CD4-positive, alpha-beta T cell (primary cell): ENCODE measurements around the gene CACNA2D3. TPM values are rescaled to one million over a fixed set of nuclear protein-coding genes. Genes with fewer than 3 reads are reported as not detected.
"Not testable (repeated sequence)": the region's sequence is repeated elsewhere in the genome, so short reads cannot be mapped to it uniquely, and the experiment has no call there.

Experiments used
- ATAC-seq: fragments of 200-7000 bp; cut with Tn5 transposase; one replicate; pipeline ENCODE4 v1.10.0; 2022; ENCODE audit warnings: mild to moderate bottlenecking; ENCODE audit not compliant: poor library complexity
- CTCF ChIA-PET: fragments of 350-600 bp; sonication (Branson Sonifier 250); formaldehyde crosslinking; loops from one replicate; lab custom pipeline; 2021; ENCODE audit warnings: antibody characterized with exemption, inconsistent platforms; lab: Charles Lee
- POLR2A ChIA-PET: fragments of 350-600 bp; sonication (Branson Sonifier 250); formaldehyde crosslinking; loops from one replicate; lab custom pipeline; 2021; ENCODE audit warnings: antibody characterized with exemption, inconsistent platforms; lab: Charles Lee
- DNase-seq, 14 experiments: peaks; one replicate each; pipeline ENCODE4 v3.0.0-alpha.2; 2013 to 2020; ENCODE audit warnings: mixed read lengths in 2 of 14
- H3K27ac ChIP-seq, 2 donors: one replicate each; pipeline versions ENCODE4 v1.5.1 to v1.7.0; 2013; ENCODE audit warnings: low read length in 2 of 2, low read depth in 1 of 2, mild to moderate bottlenecking in 1 of 2
- H3K27me3 ChIP-seq, 2 experiments: 1 replicate in 1 of 2; 2 replicates in 1 of 2; pipeline versions ENCODE4 v1.6.1 to v1.7.0; 2013; ENCODE audit warnings: low read length in 2 of 2, control low read depth in 1 of 2, mild to moderate bottlenecking in 1 of 2, moderate library complexity in 1 of 2; ENCODE audit not compliant: insufficient read depth in 2 of 2, control insufficient read depth in 1 of 2
- H3K36me3 ChIP-seq: one replicate; pipeline ENCODE4 v1.6.1; 2013; ENCODE audit warnings: low read length, control low read depth; ENCODE audit not compliant: insufficient read depth
- H3K4me1 ChIP-seq: one replicate; pipeline ENCODE4 v1.6.1; 2013; ENCODE audit warnings: low read length, control low read depth; ENCODE audit not compliant: insufficient read depth
- H3K4me3 ChIP-seq: one replicate; pipeline ENCODE4 v1.5.1; 2013; ENCODE audit warnings: mild to moderate bottlenecking, low read length, moderate library complexity
- H3K9me3 ChIP-seq, 2 experiments: 1 replicate in 1 of 2; 2 replicates in 1 of 2; pipeline versions ENCODE4 v1.6.1 to v1.7.0; 2013; ENCODE audit warnings: low read length in 2 of 2, mild to moderate bottlenecking in 2 of 2, control low read depth in 1 of 2, moderate library complexity in 1 of 2; ENCODE audit not compliant: control insufficient read depth in 1 of 2, insufficient read depth in 1 of 2
- H3K27ac Mint-ChIP-seq: one replicate; pipeline ENCODE4 v1.8.0; 2020; ENCODE audit warnings: mixed read lengths
- H3K27me3 Mint-ChIP-seq: one replicate; pipeline ENCODE4 v1.8.0; 2021; ENCODE audit warnings: mixed read lengths
- H3K36me3 Mint-ChIP-seq: one replicate; pipeline ENCODE4 v1.8.0; 2021; ENCODE audit warnings: low read depth, mixed read lengths
- H3K4me1 Mint-ChIP-seq: one replicate; pipeline ENCODE4 v1.8.0; 2021; ENCODE audit warnings: low read depth, mixed read lengths
- H3K4me3 Mint-ChIP-seq: one replicate; pipeline ENCODE4 v1.8.0; 2020; ENCODE audit warnings: mild to moderate bottlenecking, mixed read lengths
- H3K9me3 Mint-ChIP-seq: one replicate; pipeline ENCODE4 v1.8.0; 2020; ENCODE audit warnings: mixed read lengths
- intact Hi-C, 2 experiments: fragments of 100-400 bp; cut with DNase I in 1 of 2; cut with micrococcal nuclease in 1 of 2; formaldehyde crosslinking; loops; one replicate each; pipeline versions ENCODE4 v1.15.1 to v1.9.0; 2023 to 2025; cut with DNase I, micrococcal nuclease
- total RNA-seq, 174 experiments: library from RNA in 2 of 174; stranded (reverse) in 2 of 174; gene quantifications; one replicate each; pipeline ENCODE4 v1.2.3 and lab custom pipeline; 2021 to 2026
- TF ChIP-seq, protein P1 (sequence below): fragments of 200-600 bp; IDR thresholded peaks from one replicate; pipeline ENCODE4 v1.8.0; 2022; ENCODE audit warnings: antibody characterized with exemption, mild to moderate bottlenecking

The CACNA2D3 gene
- total RNA-seq, 2 experiments from 2014 or later: 0.08 TPM; not detected in 1

DNA sequence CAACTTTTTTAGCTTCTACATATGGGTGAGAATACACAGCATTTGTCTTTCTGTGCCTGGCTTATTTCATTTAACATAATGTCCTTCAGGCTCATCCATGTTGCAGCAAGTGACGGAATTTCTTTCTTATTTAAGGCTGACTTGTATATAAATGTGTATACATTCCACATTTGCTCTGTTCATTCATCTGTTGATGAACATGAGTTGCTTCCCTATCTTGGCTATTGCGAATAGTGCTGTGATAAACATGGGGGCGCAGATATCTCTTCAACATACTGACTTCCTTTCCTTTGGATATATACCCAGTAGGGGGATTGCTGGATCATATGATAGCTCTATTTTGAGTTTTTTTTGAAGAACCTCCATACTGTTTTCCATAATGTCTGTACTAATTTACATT, 332.5 kb downstream of the CACNA2D3 start:
- peaks cover 0 to 9% of the 10 kb centered on the region in 2 experiments for H3K9me3 ChIP-seq
- CTCF ChIA-PET: no interaction called here
- H3K4me3 ChIP-seq: no peak overlapping the region
- Mint-ChIP-seq H3K9me3 (peaks cover 22% of the 10 kb centered on the region), H3K27ac (no peak overlapping the region), H3K36me3 (no peaks in the 10 kb centered on the region), H3K4me3 (no peak overlapping the region), H3K4me1 (no peaks in the 10 kb centered on the region), H3K27me3 (no peaks in the 10 kb centered on the region)
- H3K27me3 ChIP-seq: no peaks in the 10 kb centered on the region
- TF ChIP-seq, protein P1, sequence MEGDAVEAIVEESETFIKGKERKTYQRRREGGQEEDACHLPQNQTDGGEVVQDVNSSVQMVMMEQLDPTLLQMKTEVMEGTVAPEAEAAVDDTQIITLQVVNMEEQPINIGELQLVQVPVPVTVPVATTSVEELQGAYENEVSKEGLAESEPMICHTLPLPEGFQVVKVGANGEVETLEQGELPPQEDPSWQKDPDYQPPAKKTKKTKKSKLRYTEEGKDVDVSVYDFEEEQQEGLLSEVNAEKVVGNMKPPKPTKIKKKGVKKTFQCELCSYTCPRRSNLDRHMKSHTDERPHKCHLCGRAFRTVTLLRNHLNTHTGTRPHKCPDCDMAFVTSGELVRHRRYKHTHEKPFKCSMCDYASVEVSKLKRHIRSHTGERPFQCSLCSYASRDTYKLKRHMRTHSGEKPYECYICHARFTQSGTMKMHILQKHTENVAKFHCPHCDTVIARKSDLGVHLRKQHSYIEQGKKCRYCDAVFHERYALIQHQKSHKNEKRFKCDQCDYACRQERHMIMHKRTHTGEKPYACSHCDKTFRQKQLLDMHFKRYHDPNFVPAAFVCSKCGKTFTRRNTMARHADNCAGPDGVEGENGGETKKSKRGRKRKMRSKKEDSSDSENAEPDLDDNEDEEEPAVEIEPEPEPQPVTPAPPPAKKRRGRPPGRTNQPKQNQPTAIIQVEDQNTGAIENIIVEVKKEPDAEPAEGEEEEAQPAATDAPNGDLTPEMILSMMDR: no peak
- H3K27ac ChIP-seq: no peak overlapping the region
- DNase-seq: no peak
- H3K36me3 ChIP-seq: no peaks in the 10 kb centered on the region
- no peaks in the 10 kb centered on the region for H3K4me1 ChIP-seq
- intact Hi-C loops: no loop called here
- no peak for ATAC-seq
- POLR2A ChIA-PET: no interaction called here

DNA sequence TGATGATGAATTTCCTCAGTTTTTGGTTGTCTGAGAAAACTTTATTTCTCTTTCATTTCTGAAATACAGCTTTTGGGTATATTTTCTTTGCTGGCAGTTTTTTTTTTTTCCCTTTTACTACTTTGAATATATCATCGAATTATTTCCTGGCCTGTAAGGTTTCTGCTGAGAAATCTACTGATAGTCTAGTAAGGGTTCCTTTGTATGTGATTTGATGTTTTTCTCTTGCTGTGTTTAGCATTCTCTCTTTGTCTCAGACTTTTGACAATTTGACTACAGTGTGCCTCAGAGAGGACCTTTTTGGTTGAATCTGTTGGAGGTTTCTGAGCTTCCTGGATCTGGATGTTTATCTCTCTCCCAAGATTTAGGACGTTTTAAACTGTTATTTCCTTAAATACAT, 336.0 kb downstream of the CACNA2D3 start:
- intact Hi-C loops: no loop called here
- Histone ChIP-seq H3K27ac (no peak overlapping the region), H3K27me3 (no peaks in the 10 kb centered on the region), H3K4me3 (no peak overlapping the region), H3K9me3 (peaks cover 0 to 9% of the 10 kb centered on the region in 2 experiments), H3K36me3 (no peaks in the 10 kb centered on the region), H3K4me1 (no peaks in the 10 kb centered on the region)
- TF ChIP-seq, protein P1: no peak
- no peaks in the 10 kb centered on the region for H3K27me3 Mint-ChIP-seq
- H3K27ac Mint-ChIP-seq: no peak overlapping the region
- H3K36me3 Mint-ChIP-seq: no peaks in the 10 kb centered on the region
- peaks cover 21% of the 10 kb centered on the region for H3K9me3 Mint-ChIP-seq
- CTCF ChIA-PET: no interaction called here
- no peak overlapping the region for H3K4me3 Mint-ChIP-seq
- no peaks in the 10 kb centered on the region for H3K4me1 Mint-ChIP-seq
- POLR2A ChIA-PET: no interaction called here
- ATAC-seq (no peak), DNase-seq (no peak)

DNA sequence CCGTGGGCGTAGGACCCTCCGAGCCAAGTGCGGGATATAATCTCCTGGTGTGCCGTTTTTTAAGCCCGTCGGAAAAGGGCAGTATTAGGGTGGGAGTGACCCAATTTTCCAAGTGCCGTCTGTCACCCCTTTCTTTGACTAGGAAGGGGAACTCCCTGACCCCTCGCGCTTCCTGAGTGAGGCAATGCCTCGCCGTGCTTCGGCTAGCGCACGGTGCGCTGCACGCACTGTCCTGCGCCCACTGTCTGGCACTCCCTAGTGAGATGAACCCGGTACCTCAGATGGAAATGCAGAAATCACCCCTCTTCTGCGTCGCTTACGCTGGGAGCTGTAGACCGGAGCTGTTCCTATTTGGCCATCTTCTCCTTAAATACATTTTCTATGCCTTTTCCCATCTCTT, 342.2 kb downstream of the CACNA2D3 start:
- H3K4me1 ChIP-seq, H3K36me3 ChIP-seq, H3K27ac Mint-ChIP-seq, H3K27ac ChIP-seq, H3K4me1 Mint-ChIP-seq, H3K36me3 Mint-ChIP-seq, H3K4me3 ChIP-seq, H3K27me3 ChIP-seq, ATAC-seq, H3K4me3 Mint-ChIP-seq, intact Hi-C loops, H3K27me3 Mint-ChIP-seq, DNase-seq, POLR2A ChIA-PET, CTCF ChIA-PET: not testable (repeated sequence)
- H3K9me3 Mint-ChIP-seq: peaks cover 11% of the 10 kb centered on the region
- peaks cover 0 to 21% of the 10 kb centered on the region in 2 experiments for H3K9me3 ChIP-seq

DNA sequence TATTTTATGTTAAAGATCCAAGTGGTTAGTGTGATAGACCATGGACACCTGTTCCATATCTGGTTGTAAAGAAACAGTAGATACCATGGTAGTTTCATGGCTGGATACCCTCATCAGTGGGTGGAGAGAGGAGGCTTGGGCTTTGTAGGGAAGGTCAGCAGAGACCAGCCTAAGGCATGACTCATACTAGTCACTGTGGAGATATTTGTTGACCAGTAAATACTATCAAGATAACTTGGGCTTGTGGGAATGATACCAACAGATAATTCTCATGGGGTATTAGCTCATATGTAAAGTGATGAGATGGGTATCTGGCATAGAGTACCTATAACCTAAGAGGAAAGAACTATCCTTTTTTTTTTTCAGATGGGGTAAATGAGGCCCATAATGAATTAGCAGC, 354.5 kb downstream of the CACNA2D3 start:
- Mint-ChIP-seq H3K27ac (no peak overlapping the region), H3K4me3 (no peak overlapping the region), H3K27me3 (no peaks in the 10 kb centered on the region), H3K36me3 (no peaks in the 10 kb centered on the region), H3K4me1 (no peaks in the 10 kb centered on the region), H3K9me3 (peaks cover 14% of the 10 kb centered on the region)
- Histone ChIP-seq H3K4me1 (no peaks in the 10 kb centered on the region), H3K9me3 (no peaks in the 10 kb centered on the region), H3K36me3 (no peaks in the 10 kb centered on the region), H3K4me3 (no peak overlapping the region), H3K27ac (no peak overlapping the region), H3K27me3 (no peaks in the 10 kb centered on the region)
- POLR2A ChIA-PET: no interaction called here
- TF ChIP-seq, protein P1: no peak
- intact Hi-C loops: no loop called here
- ATAC-seq: no peak
- no peak for DNase-seq
- CTCF ChIA-PET: no interaction called here
